ENCODE data around the gene PSMB2.

GRCh38 chr1:35564884-35565741, 76.2 kb downstream of the PSMB2 start:
- TF ChIP-seq SUZ12 (IDR thresholded peaks at IDR 0.05; ENCODE audit: extremely low read depth, insufficient read depth, insufficient read length), result no peak
- no peak for TF ChIP-seq ZNF274 (IDR thresholded peaks at IDR 0.05; ENCODE audit: low read depth, low read length)
- no peak for TF ChIP-seq YY1 (IDR thresholded peaks at IDR 0.05; ENCODE audit: insufficient read depth, insufficient read length)

Measured in NT2/D1 (cell line).